OCI-LY1 (cell line): Measurements from ENCODE around the gene MED14.

ENCODE experiments used
- EZH2 ChIP-seq: fragments of 200-600 bp; sonication (generic), shearing (Covaris generic); IDR thresholded peaks from 2 replicates; pipeline ENCODE4 v1.8.0; 2017; ENCODE audit warnings: borderline replicate concordance, mixed run types, mild to moderate bottlenecking, antibody characterized with exemption, low read length, moderate library complexity, mixed read lengths
- TF ChIP-seq, protein P1 (sequence below): fragments of 200-600 bp; sonication (generic), shearing (Covaris generic); IDR thresholded peaks from 2 replicates; pipeline ENCODE4 v1.5.1; 2017; ENCODE audit warnings: mild to moderate bottlenecking, antibody characterized with exemption, low read length, moderate library complexity, mixed read lengths

GRCh38 chrX:40719218-40719617 lies 16.1 kb downstream of the MED14 start:
- TF ChIP-seq, protein P1, sequence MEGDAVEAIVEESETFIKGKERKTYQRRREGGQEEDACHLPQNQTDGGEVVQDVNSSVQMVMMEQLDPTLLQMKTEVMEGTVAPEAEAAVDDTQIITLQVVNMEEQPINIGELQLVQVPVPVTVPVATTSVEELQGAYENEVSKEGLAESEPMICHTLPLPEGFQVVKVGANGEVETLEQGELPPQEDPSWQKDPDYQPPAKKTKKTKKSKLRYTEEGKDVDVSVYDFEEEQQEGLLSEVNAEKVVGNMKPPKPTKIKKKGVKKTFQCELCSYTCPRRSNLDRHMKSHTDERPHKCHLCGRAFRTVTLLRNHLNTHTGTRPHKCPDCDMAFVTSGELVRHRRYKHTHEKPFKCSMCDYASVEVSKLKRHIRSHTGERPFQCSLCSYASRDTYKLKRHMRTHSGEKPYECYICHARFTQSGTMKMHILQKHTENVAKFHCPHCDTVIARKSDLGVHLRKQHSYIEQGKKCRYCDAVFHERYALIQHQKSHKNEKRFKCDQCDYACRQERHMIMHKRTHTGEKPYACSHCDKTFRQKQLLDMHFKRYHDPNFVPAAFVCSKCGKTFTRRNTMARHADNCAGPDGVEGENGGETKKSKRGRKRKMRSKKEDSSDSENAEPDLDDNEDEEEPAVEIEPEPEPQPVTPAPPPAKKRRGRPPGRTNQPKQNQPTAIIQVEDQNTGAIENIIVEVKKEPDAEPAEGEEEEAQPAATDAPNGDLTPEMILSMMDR = no peak
- no peak for TF ChIP-seq EZH2
